ENCODE data around the gene PRR29. TPM values are rescaled to one million over a fixed set of nuclear protein-coding genes. Genes with fewer than 3 reads are reported as not detected.

The PRR29 gene
- polyA plus RNA-seq, 1 of the 3 experiments (the other 2 are of a cell fraction): 2.7 TPM

DNA sequence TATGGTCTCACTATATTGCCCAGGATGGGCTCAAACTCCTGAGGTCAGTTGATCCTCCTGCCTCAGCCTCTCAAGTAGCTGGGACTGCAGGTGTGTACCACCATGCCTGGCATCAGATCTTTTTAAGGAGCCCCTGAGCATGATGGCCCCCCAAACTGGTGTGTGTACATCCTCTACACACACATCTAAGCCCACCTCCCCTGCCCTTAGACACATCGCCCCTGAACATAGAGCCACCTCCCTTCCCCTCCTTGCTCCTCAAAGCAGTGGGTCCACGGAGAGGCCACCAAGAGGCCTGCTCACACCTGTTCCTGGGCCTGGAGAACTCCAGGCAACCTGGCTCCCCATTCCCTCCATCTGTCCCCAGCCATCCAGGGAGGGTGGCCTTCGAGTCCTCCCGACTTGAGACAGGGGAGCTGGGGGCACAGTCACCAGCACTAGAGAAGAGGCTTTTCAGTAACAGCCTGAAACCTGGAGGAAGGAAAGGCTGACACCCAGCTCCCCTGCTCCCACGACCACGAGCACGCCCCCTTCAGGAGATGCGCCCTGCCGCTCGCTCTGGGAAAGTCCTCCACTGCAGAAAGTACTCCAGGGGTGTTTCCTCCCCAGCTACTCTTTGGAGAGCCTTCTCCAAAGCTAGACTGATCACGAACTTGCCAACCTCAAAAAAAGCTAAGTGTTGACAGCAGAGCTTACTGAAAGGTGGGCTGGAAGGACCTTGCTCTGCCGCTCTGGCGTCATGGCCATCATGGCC is 12.6 kb upstream of the PRR29 start:
- Histone ChIP-seq H3K27ac (ENCODE audit: low read depth in 2 of 2, low read length in 1 of 2) (no peak overlapping the region), H3K9me2 (no peaks in the 10 kb centered on the region), H3K27me3 (ENCODE audit: insufficient read depth) (no peaks in the 10 kb centered on the region; the same call in 1 of the 2 replicates), H3K36me3 (replicated peaks in 1 of 2; ENCODE audit: control insufficient read depth in 1 of 2, insufficient read depth in 2 of 2, low read length in 1 of 2) (no peaks in the 10 kb centered on the region), H3F3A (replicated peaks; ENCODE audit: insufficient read depth) (no peaks in the 10 kb centered on the region), H3K4me3 (ENCODE audit: low read depth in 2 of 2, low read length in 1 of 2) (no peak overlapping the region), H3K9me3 (no peaks in the 10 kb centered on the region), H3K4me1 (ENCODE audit: control insufficient read depth in 1 of 2, insufficient read depth in 2 of 2, low read depth in 1 of 2, low read length in 1 of 2) (peaks cover 0 to under 1% of the 10 kb centered on the region in 2 experiments; a peak in 1 of 4 replicates), H3K4me2 (no peak overlapping the region), H3K9ac (no peak overlapping the region), H4K20me1 (ENCODE audit: insufficient read depth) (no peaks in the 10 kb centered on the region), H2AFZ (ENCODE audit: low read depth) (no peak overlapping the region), H3K79me2 (ENCODE audit: insufficient read depth) (no peaks in the 10 kb centered on the region)
- TF ChIP-seq RXRA (IDR thresholded peaks at IDR 0.05; ENCODE audit: borderline replicate concordance, low read depth): no peak
- no peak for TF ChIP-seq ELF1 (IDR thresholded peaks at IDR 0.05)
- no peak for TF ChIP-seq TEAD4 (IDR thresholded peaks at IDR 0.05; ENCODE audit: borderline replicate concordance, insufficient read depth)
- WGBS (ENCODE audit: low lambda C conversion rate): 89% methylated on average over 13 of the region's 13 CpGs
- CTCF ChIA-PET: interaction anchor here (0.8 to 2.7 kb wide), 10 partner anchors 18 to 148 kb away, joined by 3 to 22 read pairs (median 4); partner anchors contain the start of gene GH1
- no peak for DNase-seq
- POLR2A ChIA-PET: no interaction called here

DNA sequence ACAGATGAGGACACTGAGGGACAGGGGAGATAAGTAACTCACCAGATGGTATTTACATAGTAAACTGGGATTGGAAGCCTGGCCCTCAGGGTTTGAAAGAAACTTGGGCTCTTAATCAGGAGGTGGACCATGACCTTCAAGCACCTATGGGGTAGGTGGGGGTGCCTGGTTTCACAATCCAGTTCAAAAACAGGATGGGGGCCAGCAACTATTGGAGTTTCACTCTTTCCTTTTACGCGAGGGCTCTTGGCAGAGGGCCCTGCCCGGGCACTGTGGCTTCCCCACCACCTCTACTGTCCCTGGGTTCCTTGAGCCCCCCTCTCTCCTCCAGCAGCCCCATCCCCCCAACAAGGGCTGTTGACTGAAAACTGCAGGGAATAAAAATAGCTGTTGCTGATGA is 11.3 kb upstream of the PRR29 start:
- no peak overlapping the region for H2AFZ ChIP-seq (ENCODE audit: low read depth)
- no peaks in the 10 kb centered on the region for H3F3A ChIP-seq (replicated peaks; ENCODE audit: insufficient read depth)
- no peak for DNase-seq
- ChIA-PET CTCF (interaction anchor here (1.7 to 4.9 kb wide), 6 partner anchors 8 to 121 kb away, joined by 5 to 89 read pairs (median 8); partner anchors contain the start of genes GH1 and PRR29), POLR2A (no interaction called here)
- H3K9me3 ChIP-seq: no peaks in the 10 kb centered on the region
- peaks cover 8% of the 10 kb centered on the region for H3K27me3 ChIP-seq (ENCODE audit: insufficient read depth)
- H3K36me3 ChIP-seq (replicated peaks in 1 of 2; ENCODE audit: control insufficient read depth in 1 of 2, insufficient read depth in 2 of 2, low read length in 1 of 2): no peaks in the 10 kb centered on the region
- no peak overlapping the region for H3K4me3 ChIP-seq (ENCODE audit: low read depth in 2 of 2, low read length in 1 of 2)
- 67% methylated on average over 2 of the region's 3 CpGs for WGBS (ENCODE audit: low lambda C conversion rate)
- H3K4me2 ChIP-seq: no peak overlapping the region
- H4K20me1 ChIP-seq (ENCODE audit: insufficient read depth): no peaks in the 10 kb centered on the region
- no peak overlapping the region for H3K27ac ChIP-seq (ENCODE audit: low read depth in 2 of 2, low read length in 1 of 2)
- no peaks in the 10 kb centered on the region for H3K79me2 ChIP-seq (ENCODE audit: insufficient read depth)
- H3K9ac ChIP-seq: no peak overlapping the region
- H3K4me1 ChIP-seq (ENCODE audit: control insufficient read depth in 1 of 2, insufficient read depth in 2 of 2, low read depth in 1 of 2, low read length in 1 of 2): no peaks in the 10 kb centered on the region; a peak in 1 of 4 replicates
- no peaks in the 10 kb centered on the region for H3K9me2 ChIP-seq
- TF ChIP-seq FOXJ3 (CRISPR knock-in tag; IDR thresholded peaks at IDR 0.05) (no peak), MXI1 (IDR thresholded peaks at IDR 0.05; ENCODE audit: low read depth, low read length) (no peak), POLR2AphosphoS5 (IDR thresholded peaks at IDR 0.05; ENCODE audit: low read depth, low read length) (no peak), FOXM1 (IDR thresholded peaks at IDR 0.05; ENCODE audit: low read depth) (no peak), TAF1 (IDR thresholded peaks at IDR 0.05; ENCODE audit: borderline replicate concordance, low read depth, low read length) (no peak), RFX5 (IDR thresholded peaks at IDR 0.05; ENCODE audit: low read length) (no peak), RXRA (IDR thresholded peaks at IDR 0.05; ENCODE audit: borderline replicate concordance, low read depth) (no peak), NRF1 (IDR thresholded peaks at IDR 0.05; ENCODE audit: low read depth, low read length) (no peak), TCF12 (IDR thresholded peaks at IDR 0.05) (no peak), SIN3A (IDR thresholded peaks at IDR 0.05; ENCODE audit: borderline replicate concordance, low read depth, low read length) (no peak), SMC3 (IDR thresholded peaks at IDR 0.05; ENCODE audit: low read depth, low read length) (no peak), USF2 (IDR thresholded peaks at IDR 0.05; ENCODE audit: borderline replicate concordance, low read depth, low read length) (no peak), TEAD4 (IDR thresholded peaks at IDR 0.05; ENCODE audit: borderline replicate concordance, insufficient read depth) (no peak), MEF2A (IDR thresholded peaks at IDR 0.05; ENCODE audit: borderline replicate concordance, low read depth) (no peak)
- TF ChIP-seq, protein P1, sequence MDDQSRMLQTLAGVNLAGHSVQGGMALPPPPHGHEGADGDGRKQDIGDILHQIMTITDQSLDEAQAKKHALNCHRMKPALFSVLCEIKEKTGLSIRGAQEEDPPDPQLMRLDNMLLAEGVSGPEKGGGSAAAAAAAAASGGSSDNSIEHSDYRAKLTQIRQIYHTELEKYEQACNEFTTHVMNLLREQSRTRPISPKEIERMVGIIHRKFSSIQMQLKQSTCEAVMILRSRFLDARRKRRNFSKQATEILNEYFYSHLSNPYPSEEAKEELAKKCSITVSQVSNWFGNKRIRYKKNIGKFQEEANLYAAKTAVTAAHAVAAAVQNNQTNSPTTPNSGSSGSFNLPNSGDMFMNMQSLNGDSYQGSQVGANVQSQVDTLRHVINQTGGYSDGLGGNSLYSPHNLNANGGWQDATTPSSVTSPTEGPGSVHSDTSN (IDR thresholded peaks at IDR 0.05): no peak
- TF ChIP-seq, protein P2, sequence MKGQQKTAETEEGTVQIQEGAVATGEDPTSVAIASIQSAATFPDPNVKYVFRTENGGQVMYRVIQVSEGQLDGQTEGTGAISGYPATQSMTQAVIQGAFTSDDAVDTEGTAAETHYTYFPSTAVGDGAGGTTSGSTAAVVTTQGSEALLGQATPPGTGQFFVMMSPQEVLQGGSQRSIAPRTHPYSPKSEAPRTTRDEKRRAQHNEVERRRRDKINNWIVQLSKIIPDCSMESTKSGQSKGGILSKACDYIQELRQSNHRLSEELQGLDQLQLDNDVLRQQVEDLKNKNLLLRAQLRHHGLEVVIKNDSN (IDR thresholded peaks at IDR 0.05; ENCODE audit: borderline replicate concordance, low read depth): no peak
- TF ChIP-seq, protein P3, sequence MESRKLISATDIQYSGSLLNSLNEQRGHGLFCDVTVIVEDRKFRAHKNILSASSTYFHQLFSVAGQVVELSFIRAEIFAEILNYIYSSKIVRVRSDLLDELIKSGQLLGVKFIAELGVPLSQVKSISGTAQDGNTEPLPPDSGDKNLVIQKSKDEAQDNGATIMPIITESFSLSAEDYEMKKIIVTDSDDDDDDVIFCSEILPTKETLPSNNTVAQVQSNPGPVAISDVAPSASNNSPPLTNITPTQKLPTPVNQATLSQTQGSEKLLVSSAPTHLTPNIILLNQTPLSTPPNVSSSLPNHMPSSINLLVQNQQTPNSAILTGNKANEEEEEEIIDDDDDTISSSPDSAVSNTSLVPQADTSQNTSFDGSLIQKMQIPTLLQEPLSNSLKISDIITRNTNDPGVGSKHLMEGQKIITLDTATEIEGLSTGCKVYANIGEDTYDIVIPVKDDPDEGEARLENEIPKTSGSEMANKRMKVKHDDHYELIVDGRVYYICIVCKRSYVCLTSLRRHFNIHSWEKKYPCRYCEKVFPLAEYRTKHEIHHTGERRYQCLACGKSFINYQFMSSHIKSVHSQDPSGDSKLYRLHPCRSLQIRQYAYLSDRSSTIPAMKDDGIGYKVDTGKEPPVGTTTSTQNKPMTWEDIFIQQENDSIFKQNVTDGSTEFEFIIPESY (IDR thresholded peaks at IDR 0.05; ENCODE audit: borderline replicate concordance, low read depth): no peak

All from SK-N-SH (cell line).